Duodenal mucosa (tissue), 2 donors: ENCODE results near the gene CEP104.

Experiments used
- H3K27ac ChIP-seq: one replicate; pipeline ENCODE4 v1.7.0; 2013; ENCODE audit warnings: low read depth, low read length
- H3K27me3 ChIP-seq, 2 donors: one replicate each; pipeline ENCODE4 v1.7.0; 2013; ENCODE audit warnings: low read length in 2 of 2, control low read depth in 1 of 2; ENCODE audit not compliant: insufficient read depth in 2 of 2, control insufficient read depth in 1 of 2
- H3K36me3 ChIP-seq, 2 donors: one replicate each; pipeline ENCODE4 v1.7.0; 2013; ENCODE audit warnings: low read length in 2 of 2, control low read depth in 1 of 2; ENCODE audit not compliant: insufficient read depth in 2 of 2, control insufficient read depth in 1 of 2
- H3K4me1 ChIP-seq, 2 donors: one replicate each; pipeline ENCODE4 v1.7.0; 2013; ENCODE audit warnings: low read length in 2 of 2, control low read depth in 1 of 2; ENCODE audit not compliant: insufficient read depth in 2 of 2, control insufficient read depth in 1 of 2
- H3K4me3 ChIP-seq, 2 donors: one replicate each; pipeline ENCODE4 v1.7.0; 2013; ENCODE audit warnings: low read length in 2 of 2, low read depth in 1 of 2
- H3K9ac ChIP-seq, 2 donors: one replicate each; pipeline ENCODE4 v1.7.0; 2013; ENCODE audit warnings: low read length in 2 of 2, low read depth in 1 of 2
- H3K9me3 ChIP-seq, 2 donors: one replicate each; pipeline ENCODE4 v1.7.0; 2013; ENCODE audit warnings: low read length in 2 of 2, control low read depth in 1 of 2; ENCODE audit not compliant: control insufficient read depth in 1 of 2

The CEP104 gene

DNA sequence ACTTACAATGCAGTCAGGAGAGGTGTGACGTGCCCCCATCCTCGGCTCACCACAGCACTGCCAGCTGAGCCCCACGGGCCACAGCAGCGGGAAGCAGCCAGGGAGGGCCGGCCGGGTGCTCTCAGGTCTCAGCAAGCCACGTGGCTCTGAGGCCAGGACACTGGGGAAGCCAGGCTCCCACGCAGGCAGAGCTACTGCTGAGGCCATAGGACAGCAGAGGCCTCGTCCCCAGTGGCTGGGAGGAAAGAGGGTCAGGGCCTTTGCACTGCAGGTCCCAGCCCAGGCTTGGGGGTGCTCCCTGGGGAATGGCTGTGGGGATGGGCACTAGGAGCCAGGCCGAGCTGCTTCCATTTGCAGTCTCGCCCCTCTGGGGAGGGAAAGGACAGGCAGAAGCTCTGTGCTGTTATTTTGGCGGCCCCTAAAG lies 66.5 kb downstream of the CEP104 start:
- Histone ChIP-seq H3K27me3 (no peaks in the 10 kb centered on the region), H3K36me3 (peaks cover 12 to 36% of the 10 kb centered on the region in 2 donors), H3K9me3 (no peaks in the 10 kb centered on the region), H3K4me3 (no peak overlapping the region), H3K4me1 (peaks cover 10 to 19% of the 10 kb centered on the region in 2 donors), H3K9ac (no peak overlapping the region), H3K27ac (no peak overlapping the region)

DNA sequence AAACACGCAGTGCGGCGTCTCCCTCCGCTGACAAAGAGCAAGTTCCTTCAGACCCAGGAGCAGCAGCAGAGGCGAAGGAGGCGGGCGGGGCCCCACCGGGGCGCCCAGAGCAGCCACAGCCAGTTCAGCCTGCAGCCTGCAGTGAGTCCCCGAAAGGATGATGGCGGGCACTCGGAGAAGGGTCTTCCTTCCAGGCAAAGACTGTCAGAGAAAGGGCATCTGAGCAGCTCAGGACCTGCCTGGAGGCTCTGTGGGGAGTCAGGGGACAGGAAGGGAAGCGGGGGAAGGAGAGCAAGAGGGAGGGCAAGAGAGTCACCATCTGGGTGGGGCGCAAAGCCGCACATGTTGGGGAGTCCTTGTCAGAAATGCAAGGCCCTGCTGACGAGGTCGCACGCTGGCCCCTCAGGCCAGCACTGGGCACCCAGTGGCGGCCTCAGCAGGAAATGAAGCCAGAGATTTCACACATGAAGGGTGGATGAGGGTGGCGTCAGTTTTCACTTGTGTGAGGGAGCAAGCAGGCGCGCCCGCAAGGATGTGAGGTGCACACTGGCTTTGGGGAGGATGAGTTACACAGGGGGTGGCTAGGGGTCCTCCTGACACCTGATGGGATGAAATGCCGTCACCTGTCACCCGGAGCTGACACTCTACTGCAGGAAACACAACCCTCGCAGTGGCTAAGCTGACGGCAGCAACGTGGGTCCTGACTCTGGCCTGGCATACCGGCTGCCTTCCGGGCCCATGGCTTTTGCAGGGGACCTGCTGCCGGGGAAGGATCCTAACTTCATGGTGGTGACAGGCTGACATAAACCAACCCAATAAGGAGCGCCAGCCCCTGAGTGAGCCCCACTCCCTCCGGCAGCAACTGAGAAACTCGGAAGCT lies 67.3 kb downstream of the CEP104 start:
- H3K27me3 ChIP-seq = no peaks in the 10 kb centered on the region
- no peaks in the 10 kb centered on the region for H3K9me3 ChIP-seq
- no peak overlapping the region for H3K4me3 ChIP-seq
- peaks cover 16 to 44% of the 10 kb centered on the region in 2 donors for H3K36me3 ChIP-seq
- no peak overlapping the region for H3K9ac ChIP-seq
- no peak overlapping the region for H3K27ac ChIP-seq
- H3K4me1 ChIP-seq = peaks cover 2 to 15% of the 10 kb centered on the region in 2 donors

DNA sequence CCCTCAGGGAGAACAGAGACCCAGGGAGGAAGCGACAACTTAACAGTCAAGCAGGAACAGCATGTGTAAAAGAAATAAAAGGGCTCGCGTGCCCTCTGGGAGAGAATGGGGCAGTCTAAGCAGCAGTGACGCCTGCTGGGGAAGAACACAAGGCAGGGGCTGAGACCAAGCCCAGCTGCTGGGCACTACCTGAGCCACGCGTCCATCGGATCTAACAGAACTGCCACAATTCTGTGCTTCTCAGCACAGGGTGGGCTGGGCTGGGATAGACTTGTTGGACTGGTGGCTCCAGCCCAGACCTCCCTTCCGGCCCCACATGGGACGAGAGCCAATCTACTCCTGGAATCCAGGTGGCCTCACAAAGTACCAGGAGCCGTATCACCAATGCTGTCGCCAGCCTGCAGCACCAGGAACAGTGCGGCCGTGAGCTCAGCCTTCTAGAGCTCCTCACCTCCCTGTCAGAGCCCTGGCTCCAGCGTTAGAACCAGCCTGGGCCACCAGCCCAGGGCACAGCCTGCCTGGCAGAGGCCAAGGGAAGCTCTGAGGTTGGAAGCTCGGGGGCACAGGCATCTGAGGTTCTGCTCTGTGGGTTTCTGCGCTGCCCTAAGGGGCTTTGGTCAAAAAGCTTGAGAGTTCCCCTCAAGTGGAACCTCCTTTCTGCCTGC lies 68.1 kb downstream of the CEP104 start:
- Histone ChIP-seq H3K27me3 (no peaks in the 10 kb centered on the region), H3K36me3 (peaks cover 16 to 51% of the 10 kb centered on the region in 2 donors), H3K27ac (no peak overlapping the region), H3K9me3 (no peaks in the 10 kb centered on the region), H3K4me3 (no peak overlapping the region), H3K9ac (no peak overlapping the region), H3K4me1 (peaks cover 0 to 7% of the 10 kb centered on the region in 2 donors)

DNA sequence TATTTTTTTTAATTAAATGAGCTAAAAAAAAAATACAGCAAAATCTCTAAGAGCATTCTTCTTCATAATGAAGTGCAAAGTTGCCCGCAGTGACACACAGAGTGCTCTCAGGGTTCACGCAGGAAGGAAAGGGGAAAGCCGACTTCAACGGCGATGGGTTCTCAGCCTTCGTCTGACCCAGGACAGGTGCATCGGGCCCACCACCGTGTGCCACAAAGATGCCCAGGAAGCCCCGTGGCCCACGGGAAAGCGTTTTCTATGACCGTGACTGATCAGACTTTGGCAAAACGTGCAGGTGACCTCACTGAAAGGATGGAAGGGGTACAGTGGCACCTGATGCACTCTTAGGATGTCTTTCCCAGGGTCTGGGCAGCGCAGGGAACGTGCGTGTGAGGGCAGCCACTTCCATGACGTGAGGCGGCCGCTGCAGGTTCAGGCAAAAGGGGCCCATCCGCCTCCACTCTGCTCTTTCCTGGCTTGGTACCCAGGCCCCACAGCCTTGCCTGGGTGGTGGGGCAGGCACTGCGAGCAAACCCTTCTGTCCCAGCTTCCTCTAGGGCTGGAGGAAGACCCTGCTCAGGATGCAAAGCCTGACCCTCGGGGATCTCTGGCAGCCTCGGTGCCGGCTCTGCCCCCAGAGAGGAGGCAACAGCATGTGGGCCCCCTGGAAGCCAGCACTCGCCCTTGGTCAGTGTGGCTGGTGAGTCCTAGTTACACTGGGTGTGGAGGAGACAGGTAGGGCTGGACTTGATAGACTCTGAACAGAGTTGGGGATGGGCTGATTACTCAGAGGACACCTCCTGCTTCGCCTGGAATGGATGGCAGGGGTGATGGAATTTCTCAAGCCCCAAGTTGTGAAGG lies 69.0 kb downstream of the CEP104 start:
- Histone ChIP-seq H3K4me1 (peaks cover 0 to 6% of the 10 kb centered on the region in 2 donors), H3K4me3 (no peak overlapping the region), H3K36me3 (peaks cover 16 to 58% of the 10 kb centered on the region in 2 donors), H3K9me3 (no peaks in the 10 kb centered on the region), H3K27ac (no peak overlapping the region), H3K9ac (no peak overlapping the region), H3K27me3 (no peaks in the 10 kb centered on the region)

DNA sequence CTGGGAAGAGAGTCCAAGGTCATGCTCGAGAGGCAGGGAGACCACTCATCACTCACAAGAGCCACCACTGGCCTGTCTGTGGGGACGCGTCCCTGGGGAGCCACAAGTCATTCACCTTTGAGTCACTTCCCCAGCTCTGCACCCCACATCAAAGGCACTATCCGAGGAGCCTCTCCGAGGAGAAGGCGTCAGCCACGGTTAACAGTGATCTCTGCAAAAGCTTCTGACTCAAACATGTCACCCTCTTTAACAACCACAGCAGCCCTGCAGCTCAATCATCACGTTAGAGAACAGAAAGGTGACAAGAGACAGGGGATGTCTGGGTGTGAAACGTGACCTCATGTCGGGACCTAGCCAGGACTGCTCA lies 69.7 kb downstream of the CEP104 start:
- Histone ChIP-seq H3K9ac (no peak overlapping the region), H3K36me3 (peaks cover 16 to 64% of the 10 kb centered on the region in 2 donors), H3K27me3 (no peaks in the 10 kb centered on the region), H3K9me3 (no peaks in the 10 kb centered on the region), H3K4me3 (no peak overlapping the region), H3K27ac (no peak overlapping the region), H3K4me1 (peaks cover 0 to 6% of the 10 kb centered on the region in 2 donors)

DNA sequence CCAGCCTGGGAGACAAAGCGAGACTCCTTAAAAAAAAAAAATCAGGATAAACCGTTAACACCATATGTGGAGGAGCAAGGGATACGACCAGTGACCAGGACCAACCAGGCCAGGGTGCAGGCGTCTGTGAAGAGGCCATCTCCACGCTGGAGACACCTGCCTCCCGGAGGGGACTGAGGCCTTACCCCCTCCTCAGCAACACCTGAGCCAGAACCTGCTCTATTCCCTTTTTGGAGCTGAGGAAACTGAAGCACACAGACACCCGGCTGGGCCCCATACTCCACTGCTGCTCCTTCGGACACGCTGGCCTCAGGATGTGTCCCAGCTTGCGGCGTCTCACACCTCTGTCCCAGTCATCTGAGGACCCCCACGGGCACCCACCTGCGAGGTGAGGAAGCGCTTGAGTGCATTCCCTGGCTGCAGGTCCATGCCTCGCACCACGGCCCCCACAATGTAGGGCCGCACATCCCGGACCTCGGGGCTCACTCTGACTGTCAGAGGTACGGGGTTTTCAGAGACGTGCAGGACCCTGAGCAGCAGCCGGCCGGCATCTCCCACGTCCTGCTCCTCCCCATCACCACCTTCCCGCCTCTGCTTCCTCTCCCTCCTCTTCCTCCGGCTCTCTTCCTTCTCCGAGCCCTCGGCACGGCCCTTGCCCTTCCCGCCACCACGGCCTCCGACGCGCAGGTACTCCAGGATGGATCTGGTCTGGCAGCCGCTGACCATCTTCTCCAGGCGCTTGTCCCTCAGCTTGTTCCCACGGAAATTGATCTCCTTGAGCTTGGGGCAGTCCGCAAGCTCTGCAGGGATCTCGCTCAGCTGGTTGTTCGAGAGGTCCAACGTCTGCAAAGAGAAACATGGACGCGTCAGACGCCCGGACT lies 70.3 kb downstream of the CEP104 start:
- no peaks in the 10 kb centered on the region for H3K27me3 ChIP-seq
- no peaks in the 10 kb centered on the region for H3K9me3 ChIP-seq
- no peak overlapping the region for H3K4me3 ChIP-seq
- no peak overlapping the region for H3K9ac ChIP-seq
- no peak overlapping the region for H3K27ac ChIP-seq
- peaks cover 0 to 6% of the 10 kb centered on the region in 2 donors for H3K4me1 ChIP-seq
- H3K36me3 ChIP-seq = peaks cover 12 to 70% of the 10 kb centered on the region in 2 donors

DNA sequence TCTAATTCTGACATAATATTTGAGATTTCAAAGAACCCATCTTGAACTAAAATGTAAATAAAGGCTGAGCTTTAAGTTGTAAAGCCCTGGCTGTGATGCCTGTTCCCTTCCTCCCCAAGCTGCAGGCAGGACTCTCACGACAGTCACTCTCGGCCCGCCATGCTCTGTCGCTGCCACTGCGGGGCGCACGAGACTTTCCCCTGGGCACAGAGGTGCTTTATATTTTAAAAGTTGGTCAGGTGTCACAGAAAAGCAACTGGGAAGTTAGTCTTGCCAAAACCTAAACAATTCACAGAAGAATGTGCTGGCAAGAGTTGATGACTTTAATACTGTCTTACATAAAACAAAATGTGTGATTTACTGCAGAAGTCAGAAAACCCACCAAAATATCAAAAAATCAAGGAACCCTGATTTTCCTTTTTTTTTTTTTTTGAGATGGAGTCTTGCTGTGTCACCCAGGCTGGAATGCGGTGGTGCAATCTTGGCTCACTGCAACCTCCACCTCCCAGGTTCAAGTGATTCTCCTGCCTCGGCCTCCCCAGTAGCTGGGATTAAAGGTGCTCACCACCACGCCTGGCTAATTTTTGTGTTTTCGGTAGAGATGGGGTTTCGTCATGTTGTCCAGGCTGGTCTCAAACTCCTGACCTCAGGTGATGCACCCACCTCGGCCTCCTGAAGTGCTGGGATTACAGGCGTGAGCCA lies 71.4 kb downstream of the CEP104 start:
- H3K9me3 ChIP-seq = no peaks in the 10 kb centered on the region
- no peaks in the 10 kb centered on the region for H3K27me3 ChIP-seq
- H3K4me3 ChIP-seq = no peak overlapping the region
- no peak overlapping the region for H3K27ac ChIP-seq
- H3K36me3 ChIP-seq = peaks cover 18 to 79% of the 10 kb centered on the region in 2 donors
- peaks cover 0 to 6% of the 10 kb centered on the region in 2 donors for H3K4me1 ChIP-seq
- no peak overlapping the region for H3K9ac ChIP-seq

DNA sequence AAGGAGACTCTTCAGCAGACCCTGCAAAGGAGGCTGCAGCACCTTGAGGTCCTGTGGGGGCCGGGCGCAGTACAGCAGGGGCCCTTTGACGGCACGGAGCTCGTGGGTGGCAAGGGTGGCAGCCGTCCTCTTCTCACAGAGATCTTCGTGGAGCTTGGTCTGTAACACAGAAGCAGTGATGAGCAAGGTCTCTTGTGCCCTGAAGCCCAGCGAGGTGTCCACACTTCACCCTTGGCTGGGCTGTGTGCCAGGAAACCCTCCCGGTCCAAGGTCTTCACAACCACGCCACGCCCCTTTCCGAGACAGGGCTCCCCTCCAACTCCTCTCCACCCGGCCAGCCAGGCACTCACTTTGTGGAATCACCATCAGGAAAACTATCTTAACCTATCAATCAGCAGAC lies 72.0 kb downstream of the CEP104 start:
- Histone ChIP-seq H3K27me3 (no peaks in the 10 kb centered on the region), H3K27ac (no peak overlapping the region)

More for the DNA sequence above, 72.0 kb downstream of the CEP104 start:
- no peaks in the 10 kb centered on the region for H3K9me3 ChIP-seq
- H3K4me1 ChIP-seq = peaks cover 0 to 6% of the 10 kb centered on the region in 2 donors
- H3K36me3 ChIP-seq = peaks cover 23 to 80% of the 10 kb centered on the region in 2 donors
- no peak overlapping the region for H3K9ac ChIP-seq
- H3K4me3 ChIP-seq = no peak overlapping the region
